Loucy (cell line): ENCODE results near the gene HSF2.

Experiments used
- CTCF ChIP-seq: fragments of 200-600 bp; sonication (generic); conservative IDR thresholded peaks from 2 replicates; pipeline ENCODE4 v1.5.1; 2014; ENCODE audit warnings: mild to moderate bottlenecking, antibody characterized with exemption, low read length
- EZH2phosphoT487 ChIP-seq: fragments of 200-600 bp; IDR thresholded peaks from 2 replicates; pipeline ENCODE4 v1.6.1; 2018; ENCODE audit warnings: antibody characterized with exemption, mild to moderate bottlenecking, moderate library complexity, borderline replicate concordance

GRCh38 chr6:122449069-122449468 lies 49.6 kb downstream of the HSF2 start:
- TF ChIP-seq CTCF (no peak), EZH2phosphoT487 (no peak)
